ENCODE data around the gene SYNPO2L. TPM values are rescaled to one million over a fixed set of nuclear protein-coding genes. Genes with fewer than 3 reads are reported as not detected.

Gene SYNPO2L
- total RNA-seq, 1 experiment from 2014 or later: 0.22 TPM

DNA sequence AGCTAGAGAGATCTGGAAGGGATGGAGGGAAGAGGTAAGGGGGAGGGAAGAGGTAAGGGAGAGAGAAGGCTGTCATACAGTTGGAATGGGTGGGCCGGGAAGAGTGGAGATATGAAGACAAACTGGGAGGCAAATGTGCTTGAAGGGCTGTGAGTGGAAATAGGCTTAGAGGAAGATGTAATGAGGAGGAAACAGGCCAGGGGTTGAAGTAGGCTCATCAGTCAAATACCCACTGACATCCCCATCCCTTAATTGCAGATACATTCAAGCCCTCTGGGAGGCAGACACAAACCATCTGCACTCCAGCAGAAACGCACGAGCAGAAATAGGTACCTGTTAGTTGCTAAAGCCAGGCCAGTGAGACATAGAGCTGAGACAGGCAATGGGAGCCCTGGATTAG, 2.1 kb downstream of the SYNPO2L start:
- peak; percentile 58 for ATAC-seq
- ChIA-PET CTCF (interaction anchor here (0.5 kb wide), 1 partner anchor 118 kb away, joined by 3 read pairs; a partner anchor contains a TSS), POLR2A (no interaction called here)

More for the DNA sequence above, 2.1 kb downstream of the SYNPO2L start:
- no peak for TF ChIP-seq ZNF281 (CRISPR knock-in tag; IDR thresholded peaks at IDR 0.05)
- no peak for TF ChIP-seq KAT7 (CRISPR knock-in tag; IDR thresholded peaks at IDR 0.05; ENCODE audit: borderline replicate concordance)
- no peak for TF ChIP-seq CREB1 (CRISPR knock-in tag; IDR thresholded peaks at IDR 0.05)
- TF ChIP-seq HMGXB4 (CRISPR knock-in tag; IDR thresholded peaks at IDR 0.05): no peak
- TF ChIP-seq, protein P1, sequence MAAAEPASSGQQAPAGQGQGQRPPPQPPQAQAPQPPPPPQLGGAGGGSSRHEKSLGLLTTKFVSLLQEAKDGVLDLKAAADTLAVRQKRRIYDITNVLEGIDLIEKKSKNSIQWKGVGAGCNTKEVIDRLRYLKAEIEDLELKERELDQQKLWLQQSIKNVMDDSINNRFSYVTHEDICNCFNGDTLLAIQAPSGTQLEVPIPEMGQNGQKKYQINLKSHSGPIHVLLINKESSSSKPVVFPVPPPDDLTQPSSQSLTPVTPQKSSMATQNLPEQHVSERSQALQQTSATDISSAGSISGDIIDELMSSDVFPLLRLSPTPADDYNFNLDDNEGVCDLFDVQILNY (CRISPR knock-in tag; IDR thresholded peaks at IDR 0.05): no peak
- no peak for TF ChIP-seq ATF6 (CRISPR knock-in tag; IDR thresholded peaks at IDR 0.05)
- no peak for TF ChIP-seq ARID4B (CRISPR knock-in tag; IDR thresholded peaks at IDR 0.05; ENCODE audit: borderline replicate concordance)
- TF ChIP-seq JUN (CRISPR knock-in tag; IDR thresholded peaks at IDR 0.05): no peak
- no peak for TF ChIP-seq NFE2L1 (CRISPR knock-in tag; IDR thresholded peaks at IDR 0.05)
- TF ChIP-seq ZNF416 (CRISPR knock-in tag; IDR thresholded peaks at IDR 0.05): no peak
- TF ChIP-seq NFYB (CRISPR knock-in tag; conservative IDR thresholded peaks at IDR 0.05; ENCODE audit: low read depth): no peak
- TF ChIP-seq ZBTB43 (CRISPR knock-in tag; IDR thresholded peaks at IDR 0.05): no peak
- TF ChIP-seq, protein P2, sequence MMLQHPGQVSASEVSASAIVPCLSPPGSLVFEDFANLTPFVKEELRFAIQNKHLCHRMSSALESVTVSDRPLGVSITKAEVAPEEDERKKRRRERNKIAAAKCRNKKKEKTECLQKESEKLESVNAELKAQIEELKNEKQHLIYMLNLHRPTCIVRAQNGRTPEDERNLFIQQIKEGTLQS (CRISPR knock-in tag; conservative IDR thresholded peaks at IDR 0.05): no peak
- no peaks in the 10 kb centered on the region for H3K9me3 Mint-ChIP-seq
- peaks cover 2% of the 10 kb centered on the region; the same call in 1 of the 2 replicates for H3K27me3 Mint-ChIP-seq (ENCODE audit: low read depth)
- DNase-seq (ENCODE audit: low spot score): no peak
- peaks cover 3% of the 10 kb centered on the region; the same call in 1 of the 2 replicates for H3K4me1 Mint-ChIP-seq
- no peak overlapping the region; the same call in 1 of the 2 replicates for H3K27ac Mint-ChIP-seq
- H3K36me3 Mint-ChIP-seq: no peaks in the 10 kb centered on the region
- no peak overlapping the region for H3K4me3 Mint-ChIP-seq

Data from WTC11 (cell line).